Vagina (tissue), 2 donors: ENCODE results near the gene RAPGEF6. TPM values are rescaled to one million over a fixed set of nuclear protein-coding genes. Genes with fewer than 3 reads are reported as not detected.

ENCODE experiments used
- DNase-seq, 2 donors: peaks; one replicate each; pipeline ENCODE4 v3.0.0-alpha.2; 2017; ENCODE audit errors: extremely low spot score in 2 of 2
- H3K27ac ChIP-seq: fragments of 200-600 bp; sonication (generic); one replicate; pipeline ENCODE4 v1.5.1; 2019
- H3K27me3 ChIP-seq: fragments of 200-600 bp; sonication (generic); one replicate; pipeline ENCODE4 v1.5.1; 2019
- H3K36me3 ChIP-seq, 2 donors: fragments of 200-600 bp; sonication (generic); one replicate each; pipeline ENCODE4 v1.5.1; 2017 to 2019
- H3K4me1 ChIP-seq: fragments of 200-600 bp; sonication (generic); one replicate; pipeline ENCODE4 v1.5.1; 2019
- H3K4me3 ChIP-seq, 2 donors: fragments of 200-600 bp; sonication (generic); 1 replicate in 1 of 2; 2 replicates in 1 of 2; pipeline ENCODE4 v1.5.1; 2016 to 2019
- H3K9me3 ChIP-seq: fragments of 200-600 bp; sonication (generic); one replicate; pipeline ENCODE4 v1.5.1; 2019
- POLR2A ChIP-seq, 2 donors: fragments of 450-650 bp; IDR thresholded peaks; one replicate each; pipeline ENCODE4 v1.6.1; 2017; ENCODE audit warnings: antibody characterized with exemption in 2 of 2, mild to moderate bottlenecking in 2 of 2, moderate library complexity in 2 of 2
- POLR2AphosphoS5 ChIP-seq, 2 donors: sonication (generic); formaldehyde crosslinking; IDR thresholded peaks; one replicate each; pipeline ENCODE4 v1.9.0; 2017; ENCODE audit warnings: antibody characterized with exemption in 2 of 2, mild to moderate bottlenecking in 2 of 2, low read depth in 1 of 2; ENCODE audit not compliant: insufficient read depth in 1 of 2
- intact Hi-C: fragments of 100-400 bp; cut with DNase I; formaldehyde crosslinking; loops from one replicate; pipeline ENCODE4 v1.15.1; 2023
- total RNA-seq: library from RNA; depleted of rRNA; stranded (reverse); fragments of >200 nt; gene quantifications from one replicate; pipeline ENCODE4 v1.2.3, GENCODE V29; 2016
- TF ChIP-seq, protein P1 (sequence below), 3 experiments: fragments of 450-650 bp in 2 of 3; fragments of 200-600 bp in 1 of 3; sonication (generic) in 1 of 3; IDR thresholded peaks; one replicate each; pipeline ENCODE4 v1.5.1; 2017 to 2019; ENCODE audit warnings: antibody characterized with exemption in 3 of 3, mild to moderate bottlenecking in 2 of 3, moderate library complexity in 2 of 3

The RAPGEF6 gene
- total RNA-seq, 1 donor from 2014 or later = 19.2 TPM

GRCh38 chr5:131413605-131414559 is 221.1 kb downstream of the RAPGEF6 start:
- DNase-seq = no peak
- Histone ChIP-seq H3K27ac (no peak overlapping the region), H3K9me3 (no peaks in the 10 kb centered on the region), H3K4me1 (no peaks in the 10 kb centered on the region), H3K4me3 (no peak overlapping the region), H3K27me3 (no peaks in the 10 kb centered on the region), H3K36me3 (no peaks in the 10 kb centered on the region)
- TF ChIP-seq POLR2A (IDR thresholded peaks at IDR 0.05) (no peak), POLR2AphosphoS5 (IDR thresholded peaks at IDR 0.05; ENCODE audit: insufficient read depth in 1 of 2, low read depth in 1 of 2) (no peak)
- TF ChIP-seq, protein P1, sequence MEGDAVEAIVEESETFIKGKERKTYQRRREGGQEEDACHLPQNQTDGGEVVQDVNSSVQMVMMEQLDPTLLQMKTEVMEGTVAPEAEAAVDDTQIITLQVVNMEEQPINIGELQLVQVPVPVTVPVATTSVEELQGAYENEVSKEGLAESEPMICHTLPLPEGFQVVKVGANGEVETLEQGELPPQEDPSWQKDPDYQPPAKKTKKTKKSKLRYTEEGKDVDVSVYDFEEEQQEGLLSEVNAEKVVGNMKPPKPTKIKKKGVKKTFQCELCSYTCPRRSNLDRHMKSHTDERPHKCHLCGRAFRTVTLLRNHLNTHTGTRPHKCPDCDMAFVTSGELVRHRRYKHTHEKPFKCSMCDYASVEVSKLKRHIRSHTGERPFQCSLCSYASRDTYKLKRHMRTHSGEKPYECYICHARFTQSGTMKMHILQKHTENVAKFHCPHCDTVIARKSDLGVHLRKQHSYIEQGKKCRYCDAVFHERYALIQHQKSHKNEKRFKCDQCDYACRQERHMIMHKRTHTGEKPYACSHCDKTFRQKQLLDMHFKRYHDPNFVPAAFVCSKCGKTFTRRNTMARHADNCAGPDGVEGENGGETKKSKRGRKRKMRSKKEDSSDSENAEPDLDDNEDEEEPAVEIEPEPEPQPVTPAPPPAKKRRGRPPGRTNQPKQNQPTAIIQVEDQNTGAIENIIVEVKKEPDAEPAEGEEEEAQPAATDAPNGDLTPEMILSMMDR (IDR thresholded peaks at IDR 0.05) = no peak
- intact Hi-C loops = no loop called here

DNA sequence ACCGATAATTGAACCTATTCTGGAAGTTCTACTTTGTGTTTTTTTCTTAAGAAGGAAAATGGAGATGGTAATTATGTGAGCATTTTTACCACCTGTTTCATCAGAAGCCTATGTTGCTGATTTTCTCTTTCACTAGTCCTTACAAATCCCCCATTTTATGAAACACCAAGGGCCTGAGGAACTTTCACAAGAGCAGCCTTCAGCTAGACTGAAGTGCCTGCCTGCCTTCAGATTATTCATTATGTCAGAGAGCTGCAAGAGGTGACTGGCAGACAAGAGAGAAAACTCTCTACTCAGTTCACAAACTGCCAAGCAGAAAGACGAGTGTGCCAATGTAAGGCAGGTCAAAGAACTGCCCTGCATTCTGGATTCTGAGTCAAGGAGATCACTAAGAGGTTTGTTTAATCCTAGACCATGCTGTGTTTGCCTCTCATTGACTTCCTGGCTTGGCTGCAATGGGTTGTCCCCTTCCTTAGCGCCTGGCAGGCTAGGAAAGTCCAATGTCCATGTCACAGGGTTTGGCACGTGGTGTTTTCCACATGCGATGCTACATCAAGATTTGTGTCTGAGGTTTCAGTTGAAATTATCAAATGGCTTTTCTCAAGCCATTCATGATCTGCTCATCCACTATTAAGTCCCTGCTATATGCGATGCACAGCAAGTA is 227.9 kb downstream of the RAPGEF6 start:
- DNase-seq = no peak
- no peaks in the 10 kb centered on the region for H3K9me3 ChIP-seq
- H3K36me3 ChIP-seq = peaks cover 0 to 15% of the 10 kb centered on the region in 2 donors
- intact Hi-C loops = no loop called here
- no peaks in the 10 kb centered on the region for H3K4me1 ChIP-seq
- no peak overlapping the region for H3K4me3 ChIP-seq
- H3K27ac ChIP-seq = no peak overlapping the region
- TF ChIP-seq, protein P1 (IDR thresholded peaks at IDR 0.05) = no peak
- TF ChIP-seq POLR2A (IDR thresholded peaks at IDR 0.05) (no peak), POLR2AphosphoS5 (IDR thresholded peaks at IDR 0.05; ENCODE audit: insufficient read depth in 1 of 2, low read depth in 1 of 2) (no peak)
- H3K27me3 ChIP-seq = no peaks in the 10 kb centered on the region

GRCh38 chr5:131406076-131406475 is 229.0 kb downstream of the RAPGEF6 start:
- no peaks in the 10 kb centered on the region for H3K9me3 ChIP-seq
- no peaks in the 10 kb centered on the region for H3K27me3 ChIP-seq
- intact Hi-C loops = no loop called here
- no peak for DNase-seq
- no peaks in the 10 kb centered on the region for H3K4me1 ChIP-seq
- no peak overlapping the region for H3K27ac ChIP-seq
- TF ChIP-seq POLR2A (IDR thresholded peaks at IDR 0.05) (no peak), POLR2AphosphoS5 (IDR thresholded peaks at IDR 0.05; ENCODE audit: insufficient read depth in 1 of 2, low read depth in 1 of 2) (no peak)
- TF ChIP-seq, protein P1 (IDR thresholded peaks at IDR 0.05) = no peak
- H3K36me3 ChIP-seq = peaks cover 0 to 15% of the 10 kb centered on the region in 2 donors
- no peak overlapping the region for H3K4me3 ChIP-seq

DNA sequence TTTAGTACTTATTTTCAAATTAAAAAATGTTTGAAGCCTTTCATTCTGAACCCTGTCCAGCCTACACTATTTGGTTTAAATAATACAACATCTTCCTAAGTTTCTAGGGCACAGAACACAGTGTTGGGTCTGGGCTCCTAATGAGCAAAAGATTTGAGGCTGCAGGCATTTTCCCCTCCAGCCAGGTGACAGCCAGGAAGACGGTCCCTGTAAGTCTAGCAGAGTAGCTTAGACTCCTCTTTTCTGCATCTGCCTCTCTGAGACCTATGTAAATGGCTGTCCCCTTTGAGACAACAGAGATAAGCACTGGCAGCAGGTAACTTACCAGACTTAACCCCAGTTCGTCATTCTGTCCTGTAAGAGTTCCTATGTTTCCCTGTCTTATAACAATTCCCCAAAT is 229.4 kb downstream of the RAPGEF6 start:
- Histone ChIP-seq H3K4me3 (no peak overlapping the region), H3K9me3 (no peaks in the 10 kb centered on the region), H3K27me3 (no peaks in the 10 kb centered on the region), H3K36me3 (peaks cover 0 to 15% of the 10 kb centered on the region in 2 donors), H3K27ac (no peak overlapping the region), H3K4me1 (no peaks in the 10 kb centered on the region)
- TF ChIP-seq, protein P1 (IDR thresholded peaks at IDR 0.05) = no peak
- no peak for TF ChIP-seq POLR2A (IDR thresholded peaks at IDR 0.05)
- no peak for TF ChIP-seq POLR2AphosphoS5 (IDR thresholded peaks at IDR 0.05; ENCODE audit: insufficient read depth in 1 of 2, low read depth in 1 of 2)
- no peak for DNase-seq
- intact Hi-C loops = no loop called here
